ENCODE data around the gene VANGL1. TPM values are rescaled to one million over a fixed set of nuclear protein-coding genes. Genes with fewer than 3 reads are reported as not detected.

The VANGL1 gene
- total RNA-seq, 1 experiment from 2014 or later = 23.1 TPM

- Histone ChIP-seq H3K4me2 (ENCODE audit: low read length) (peak overlapping the region; percentile 19), H2AFZ (ENCODE audit: low read length) (no peak overlapping the region), H3K9me2 (replicated peaks; ENCODE audit: low read length) (no peaks in the 10 kb centered on the region), H3K27ac (ENCODE audit: low read length) (peak overlapping the region; percentile 7; the same call in 1 of the 2 replicates), H3K9ac (ENCODE audit: low read length) (no peak overlapping the region), H3K4me3 (ENCODE audit: low read length) (no peak overlapping the region), H3K27me3 (ENCODE audit: low read length) (no peaks in the 10 kb centered on the region), H3K4me1 (ENCODE audit: insufficient read depth, low read length) (peaks cover 47% of the 10 kb centered on the region), H4K20me1 (ENCODE audit: low read length) (no peaks in the 10 kb centered on the region), H3K36me3 (ENCODE audit: low read depth, low read length) (peaks cover 15% of the 10 kb centered on the region), H3K9me3 (ENCODE audit: low read length) (no peaks in the 10 kb centered on the region), H3K79me2 (ENCODE audit: low read length) (peaks cover 31% of the 10 kb centered on the region), H3F3A (ENCODE audit: low read length, unreplicated experiment) (no peaks in the 10 kb centered on the region)
- ATAC-seq (peak; percentile 97), DNase-seq (peak; percentile 85)
- intact Hi-C loops (cut with micrococcal nuclease) = no loop called here
- ChIA-PET POLR2A (ENCODE audit: unreplicated experiment) (no interaction called here), CTCF (interaction anchor here (0.6 kb wide), 1 partner anchor 916 kb away, joined by 3 read pairs; no protein-coding TSS in a partner anchor)
- TF ChIP-seq EZH2 (IDR thresholded peaks at IDR 0.05; ENCODE audit: low read length, unreplicated experiment) = no peak
- no peak for TF ChIP-seq CTCF (conservative IDR thresholded peaks at IDR 0.05; ENCODE audit: low read depth, low read length)
- no peak for TF ChIP-seq EZH2phosphoT487 (IDR thresholded peaks at IDR 0.05; ENCODE audit: borderline replicate concordance, low read length)
- BruUV-seq (replicated peaks) = no TSS peak
Measured at GRCh38 chr1:115679141-115679611, 37.4 kb downstream of the VANGL1 start.

DNA sequence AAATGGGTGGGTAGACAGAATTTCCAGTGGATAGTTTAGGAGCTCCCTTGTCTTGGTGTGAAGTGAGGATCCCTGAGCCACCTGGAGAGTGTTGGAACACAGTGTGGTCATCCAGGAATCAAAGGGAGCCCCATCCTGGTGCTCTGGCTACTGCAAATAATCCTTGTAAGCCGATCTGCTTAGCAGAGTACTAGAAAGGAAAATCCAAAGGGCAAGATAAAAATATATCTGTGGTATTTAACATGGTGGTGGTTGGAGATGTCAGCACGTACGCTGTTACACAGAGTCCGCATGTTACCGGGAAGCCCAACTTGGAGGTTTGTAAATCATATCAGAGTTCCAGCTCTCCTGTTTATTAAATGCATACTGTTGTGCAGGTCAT is 39.0 kb downstream of the VANGL1 start:
- intact Hi-C loops (cut with micrococcal nuclease) = no loop called here
- Histone ChIP-seq H4K20me1 (ENCODE audit: low read length) (no peaks in the 10 kb centered on the region), H3K9me3 (ENCODE audit: low read length) (no peaks in the 10 kb centered on the region), H3K27me3 (ENCODE audit: low read length) (no peaks in the 10 kb centered on the region), H2AFZ (ENCODE audit: low read length) (no peak overlapping the region), H3K4me2 (ENCODE audit: low read length) (no peak overlapping the region), H3K27ac (ENCODE audit: low read length) (no peak overlapping the region), H3K9me2 (replicated peaks; ENCODE audit: low read length) (no peaks in the 10 kb centered on the region), H3K36me3 (ENCODE audit: low read depth, low read length) (peaks cover 27% of the 10 kb centered on the region), H3K9ac (ENCODE audit: low read length) (no peak overlapping the region), H3F3A (ENCODE audit: low read length, unreplicated experiment) (no peaks in the 10 kb centered on the region), H3K4me3 (ENCODE audit: low read length) (no peak overlapping the region), H3K4me1 (ENCODE audit: insufficient read depth, low read length) (peaks cover 37% of the 10 kb centered on the region), H3K79me2 (ENCODE audit: low read length) (peaks cover 21% of the 10 kb centered on the region; the same call in 1 of the 2 replicates)
- CTCF ChIA-PET = interaction anchor here (0.6 kb wide), 1 partner anchor 11 kb away, joined by 3 read pairs; no protein-coding TSS in a partner anchor
- ATAC-seq = no peak
- TF ChIP-seq CTCF (conservative IDR thresholded peaks at IDR 0.05; ENCODE audit: low read depth, low read length) (no peak), EZH2 (IDR thresholded peaks at IDR 0.05; ENCODE audit: low read length, unreplicated experiment) (no peak), EZH2phosphoT487 (IDR thresholded peaks at IDR 0.05; ENCODE audit: borderline replicate concordance, low read length) (no peak)
- DNase-seq = no peak
- POLR2A ChIA-PET (ENCODE audit: unreplicated experiment) = no interaction called here
- BruUV-seq (replicated peaks) = no TSS peak

DNA sequence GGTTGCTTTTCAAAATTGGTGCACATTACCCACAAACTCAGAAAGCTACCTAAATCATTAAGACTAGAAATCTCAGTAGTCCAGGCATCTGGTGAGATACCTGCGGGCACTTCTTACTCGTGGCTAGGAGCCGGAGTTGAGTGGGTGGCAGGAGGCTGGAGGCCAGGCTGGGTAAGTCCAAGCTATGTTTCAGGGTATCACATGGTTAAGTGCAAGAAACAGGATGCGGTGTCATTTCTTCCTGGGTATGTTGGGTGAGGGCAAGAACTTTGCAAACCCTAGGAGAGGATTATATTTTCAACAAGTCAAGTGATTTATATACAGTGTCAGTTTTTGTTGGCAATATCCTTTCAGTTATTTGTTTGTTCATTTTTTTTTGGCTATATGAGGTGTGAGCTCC is 41.0 kb downstream of the VANGL1 start:
- TF ChIP-seq CTCF (conservative IDR thresholded peaks at IDR 0.05; ENCODE audit: low read depth, low read length) (no peak), EZH2phosphoT487 (IDR thresholded peaks at IDR 0.05; ENCODE audit: borderline replicate concordance, low read length) (no peak), EZH2 (IDR thresholded peaks at IDR 0.05; ENCODE audit: low read length, unreplicated experiment) (no peak)
- Histone ChIP-seq H3K9me3 (ENCODE audit: low read length) (no peaks in the 10 kb centered on the region), H3K9ac (ENCODE audit: low read length) (no peak overlapping the region), H4K20me1 (ENCODE audit: low read length) (no peaks in the 10 kb centered on the region), H3K36me3 (ENCODE audit: low read depth, low read length) (peaks cover 32% of the 10 kb centered on the region), H3K9me2 (replicated peaks; ENCODE audit: low read length) (no peaks in the 10 kb centered on the region), H3K79me2 (ENCODE audit: low read length) (peaks cover 10% of the 10 kb centered on the region; the same call in 1 of the 2 replicates), H2AFZ (ENCODE audit: low read length) (no peak overlapping the region), H3K27me3 (ENCODE audit: low read length) (no peaks in the 10 kb centered on the region), H3K4me3 (ENCODE audit: low read length) (no peak overlapping the region), H3F3A (ENCODE audit: low read length, unreplicated experiment) (no peaks in the 10 kb centered on the region), H3K27ac (ENCODE audit: low read length) (no peak overlapping the region), H3K4me1 (ENCODE audit: insufficient read depth, low read length) (peaks cover 18% of the 10 kb centered on the region), H3K4me2 (ENCODE audit: low read length) (no peak overlapping the region)
- ChIA-PET CTCF (no interaction called here), POLR2A (ENCODE audit: unreplicated experiment) (no interaction called here)
- no TSS peak for BruUV-seq (replicated peaks)
- DNase-seq = no peak
- ATAC-seq = no peak
- intact Hi-C loops (cut with micrococcal nuclease) = no loop called here

Data from PC-3 (cell line).